HG03139 (cell line): ENCODE results near the gene FCAR.
"Not testable (repeated sequence)": the region's sequence is repeated elsewhere in the genome, so short reads cannot be mapped to it uniquely, and the experiment has no call there.

Experiments used
- ATAC-seq: cut with Tn5 transposase; IDR thresholded peaks from one replicate; pipeline ENCODE4 v1.9.1; 2021; ENCODE audit not compliant: unreplicated experiment

FCAR gene

DNA sequence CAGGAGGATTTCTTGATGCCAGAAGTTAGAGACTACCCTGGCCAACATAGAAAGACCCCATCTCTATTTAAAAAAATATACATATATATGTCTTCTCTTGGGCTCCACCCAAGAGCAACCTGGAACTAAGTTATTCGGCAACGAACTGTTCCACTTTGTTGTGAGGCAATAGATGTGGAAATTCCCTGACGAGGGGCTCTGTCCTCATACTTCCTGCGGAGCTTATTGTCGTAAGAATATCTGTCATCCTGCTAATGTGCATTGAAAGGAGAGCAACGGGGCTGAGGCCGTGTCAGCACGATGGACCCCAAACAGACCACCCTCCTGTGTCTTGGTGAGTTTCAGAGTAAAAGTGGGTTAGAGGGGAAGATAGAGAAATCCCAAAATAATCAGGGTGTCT is at the start of gene FCAR:
Gene FCAR, plus strand, starts transcription at position 246 of the 400 bp plus-strand sequence. Its CDS starts 55 bp downstream, at position 301.
- ATAC-seq: no peak

- not testable (repeated sequence) for ATAC-seq
Measured at GRCh38 chr19:54824416-54824815, 49.6 kb upstream of the FCAR start.

DNA sequence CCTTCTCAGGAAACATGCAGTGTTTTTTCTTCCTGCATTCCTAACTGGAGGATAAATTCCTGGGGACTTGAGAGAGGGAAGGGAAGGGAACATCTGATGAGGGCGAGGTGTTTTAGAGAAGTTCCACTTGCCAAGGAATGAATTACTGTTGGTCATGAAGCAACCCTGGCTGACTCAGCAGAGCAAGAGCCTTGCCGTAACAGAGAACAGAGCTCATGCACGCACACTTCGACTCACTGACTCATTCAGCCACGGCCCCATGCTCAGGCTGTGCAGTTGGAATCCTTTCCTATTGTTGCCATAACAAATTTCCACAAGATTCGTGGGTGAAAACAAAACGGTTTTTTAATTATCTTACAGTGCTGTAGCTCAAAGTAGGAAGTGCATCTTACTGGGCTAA is 48.7 kb upstream of the FCAR start:
- not testable (repeated sequence) for ATAC-seq

DNA sequence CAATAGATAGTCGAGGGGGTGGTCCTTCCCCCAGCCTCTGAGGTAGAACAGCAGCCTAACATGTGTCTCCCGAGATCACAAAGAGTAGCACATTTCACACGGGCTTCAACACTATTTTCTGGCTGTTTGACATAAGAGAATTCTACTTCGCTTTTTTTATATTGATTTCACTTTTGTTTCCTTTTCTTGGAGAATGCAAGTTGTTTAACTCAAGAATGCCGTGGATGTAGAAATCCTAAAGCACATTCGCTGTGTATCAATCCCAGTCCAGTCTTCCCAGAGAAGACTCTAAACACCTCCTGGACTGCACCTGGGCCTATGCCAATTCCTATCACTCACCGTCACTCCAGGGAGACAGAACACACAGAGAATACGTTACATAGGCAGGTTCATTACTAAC is 46.0 kb upstream of the FCAR start:
- ATAC-seq: not testable (repeated sequence)

- ATAC-seq: not testable (repeated sequence)
Measured at GRCh38 chr19:54832496-54832895, 41.5 kb upstream of the FCAR start, which contains the start of gene KIR2DS4. TSS of gene KIR2DS4 (plus strand) at chr19:54832676.

GRCh38 chr19:54835126-54835525 is 38.9 kb upstream of the FCAR start:
- ATAC-seq: not testable (repeated sequence)

- ATAC-seq: not testable (repeated sequence)
Measured at GRCh38 chr19:54837522-54837921, 36.5 kb upstream of the FCAR start.

DNA sequence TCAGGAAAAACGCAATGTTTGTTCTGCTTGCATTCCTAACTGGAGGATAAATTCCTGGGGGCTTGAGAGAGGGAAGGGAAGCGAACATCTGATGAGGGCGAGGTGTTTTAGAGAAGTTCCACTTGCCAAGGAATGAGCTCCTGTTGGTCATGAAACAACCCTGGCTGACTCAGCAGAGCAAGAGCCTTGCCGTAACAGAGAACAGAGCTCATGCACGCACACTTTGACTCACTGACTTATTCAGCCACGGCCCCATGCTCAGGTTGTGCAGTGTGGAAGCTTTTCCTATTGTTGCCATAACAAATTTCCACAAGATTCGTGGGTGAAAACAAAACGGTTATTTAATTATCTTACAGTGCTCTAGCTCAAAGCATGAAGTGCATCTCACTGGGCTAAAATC is 30.9 kb upstream of the FCAR start:
- not testable (repeated sequence) for ATAC-seq

GRCh38 chr19:54850061-54850640 is 23.9 kb upstream of the FCAR start, which contains the start of gene KIR3DL2:
TSS of gene KIR3DL2 (plus strand) at chr19:54850443. CDS start at chr19:54850476, 33 bp downstream.
- ATAC-seq: not testable (repeated sequence)

- ATAC-seq: no peak
Measured at GRCh38 chr19:54850930-54851329, 23.1 kb upstream of the FCAR start.

GRCh38 chr19:54851353-54851752 is 22.7 kb upstream of the FCAR start:
- ATAC-seq: no peak

GRCh38 chr19:54855241-54855640 is 18.8 kb upstream of the FCAR start:
- ATAC-seq: not testable (repeated sequence)

DNA sequence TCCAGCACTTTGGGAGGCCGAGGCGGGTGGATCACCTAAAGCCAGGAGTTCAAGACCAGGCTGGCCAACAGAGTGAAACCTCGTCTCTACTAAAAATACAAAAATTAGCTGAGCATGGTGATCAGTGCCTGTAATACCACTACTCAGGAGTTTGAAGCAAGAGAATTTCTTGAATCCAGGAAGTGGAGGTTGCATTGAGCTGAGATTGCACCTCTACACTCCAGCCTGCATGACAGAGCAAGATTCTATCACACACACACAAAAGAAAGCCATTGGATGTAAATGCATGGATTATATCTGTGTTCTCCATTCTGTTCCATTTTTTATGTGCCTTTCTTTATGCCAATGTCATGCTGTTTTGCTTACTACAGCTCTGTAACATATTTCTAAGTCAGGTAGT is 15.6 kb upstream of the FCAR start:
- ATAC-seq: not testable (repeated sequence)

- not testable (repeated sequence) for ATAC-seq
Measured at GRCh38 chr19:54859421-54859820, 14.6 kb upstream of the FCAR start.

- not testable (repeated sequence) for ATAC-seq
Measured at GRCh38 chr19:54863459-54863858, 10.6 kb upstream of the FCAR start.

GRCh38 chr19:54871696-54872095 is 2.3 kb upstream of the FCAR start:
- ATAC-seq: no peak

GRCh38 chr19:54875506-54875905 is 1.5 kb downstream of the FCAR start:
- ATAC-seq: no peak

DNA sequence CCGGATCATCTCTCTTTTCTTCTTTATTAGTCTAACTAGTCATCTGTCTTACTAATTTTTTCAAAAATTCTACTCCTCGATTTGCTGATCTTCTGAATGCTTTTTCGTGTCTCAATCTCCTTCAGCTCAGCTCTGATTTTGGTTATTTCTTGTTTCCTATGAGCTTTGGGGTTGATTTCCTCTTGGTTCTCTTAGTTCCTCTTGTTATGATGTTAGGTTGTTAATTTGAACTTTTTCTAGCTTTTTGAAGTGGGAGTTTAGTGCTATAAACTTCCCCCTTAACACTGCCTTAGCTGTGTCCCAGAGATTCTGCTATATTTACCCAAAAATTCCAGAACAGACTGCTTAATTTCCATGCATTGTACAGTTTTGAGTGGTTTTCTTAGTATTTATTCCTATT is 3.4 kb downstream of the FCAR start:
- no peak for ATAC-seq

GRCh38 chr19:54881884-54882283 is 7.8 kb downstream of the FCAR start:
- no peak for ATAC-seq

DNA sequence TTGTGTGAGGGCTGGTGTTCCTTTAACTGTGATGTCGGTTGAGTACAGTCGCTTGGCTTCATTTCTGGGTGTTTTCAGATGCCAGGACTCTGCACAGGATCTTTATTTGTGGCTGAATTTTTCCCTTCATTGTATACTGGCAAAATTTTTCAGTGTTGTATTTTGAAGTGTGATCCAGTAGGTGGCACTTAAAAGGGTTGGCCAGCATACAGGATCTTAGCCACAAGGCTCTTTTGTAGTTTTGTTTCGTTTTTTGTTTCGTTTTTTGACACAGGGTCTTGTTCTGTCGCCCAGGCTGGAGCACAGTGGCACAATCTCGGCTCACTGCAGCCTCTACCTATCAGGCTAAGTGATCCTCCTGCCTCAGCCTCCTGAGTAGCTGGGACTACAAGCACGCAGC is 8.7 kb downstream of the FCAR start:
- no peak for ATAC-seq

DNA sequence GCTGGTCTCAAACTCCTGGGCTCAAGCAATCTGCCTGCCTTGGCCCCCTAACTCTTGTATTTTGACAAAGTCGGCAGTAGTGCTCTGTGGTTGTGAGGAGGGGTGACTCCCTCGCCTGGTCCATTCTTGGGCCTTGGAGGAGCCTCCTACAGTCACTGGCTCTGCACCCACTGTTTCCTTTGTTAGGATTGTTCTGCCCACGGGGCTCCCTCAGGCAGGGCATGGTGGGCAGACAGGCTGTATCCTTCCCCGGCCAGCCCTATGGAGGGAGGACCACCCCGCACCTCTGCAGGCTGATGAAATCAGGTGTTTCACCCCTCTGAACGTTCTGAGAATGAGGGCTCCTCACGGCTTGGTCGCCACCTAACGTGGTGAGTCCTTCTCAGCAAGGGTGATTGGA is 9.2 kb downstream of the FCAR start:
- ATAC-seq: no peak

GRCh38 chr19:54888239-54888638 is 14.2 kb downstream of the FCAR start:
- ATAC-seq: no peak

DNA sequence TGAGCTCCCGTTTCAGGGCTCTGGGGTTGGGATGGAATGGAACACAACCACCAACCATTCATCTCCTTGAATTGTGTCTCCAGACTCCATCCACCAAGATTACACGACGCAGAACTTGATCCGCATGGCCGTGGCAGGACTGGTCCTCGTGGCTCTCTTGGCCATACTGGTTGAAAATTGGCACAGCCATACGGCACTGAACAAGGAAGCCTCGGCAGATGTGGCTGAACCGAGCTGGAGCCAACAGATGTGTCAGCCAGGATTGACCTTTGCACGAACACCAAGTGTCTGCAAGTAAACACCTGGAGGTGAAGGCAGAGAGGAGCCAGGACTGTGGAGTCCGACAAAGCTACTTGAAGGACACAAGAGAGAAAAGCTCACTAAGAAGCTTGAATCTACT is 15.5 kb downstream of the FCAR start:
- no peak for ATAC-seq
